HG02870 (cell line): Measurements from ENCODE around the gene CIROP.

Source experiments
- ATAC-seq: cut with Tn5 transposase; IDR thresholded peaks from one replicate; pipeline ENCODE4 v1.9.1; 2021; ENCODE audit warnings: mild to moderate bottlenecking, moderate library complexity; ENCODE audit not compliant: unreplicated experiment

CIROP gene

GRCh38 chr14:23130871-23131270 is 26.1 kb upstream of the CIROP start:
- ATAC-seq, result no peak

DNA sequence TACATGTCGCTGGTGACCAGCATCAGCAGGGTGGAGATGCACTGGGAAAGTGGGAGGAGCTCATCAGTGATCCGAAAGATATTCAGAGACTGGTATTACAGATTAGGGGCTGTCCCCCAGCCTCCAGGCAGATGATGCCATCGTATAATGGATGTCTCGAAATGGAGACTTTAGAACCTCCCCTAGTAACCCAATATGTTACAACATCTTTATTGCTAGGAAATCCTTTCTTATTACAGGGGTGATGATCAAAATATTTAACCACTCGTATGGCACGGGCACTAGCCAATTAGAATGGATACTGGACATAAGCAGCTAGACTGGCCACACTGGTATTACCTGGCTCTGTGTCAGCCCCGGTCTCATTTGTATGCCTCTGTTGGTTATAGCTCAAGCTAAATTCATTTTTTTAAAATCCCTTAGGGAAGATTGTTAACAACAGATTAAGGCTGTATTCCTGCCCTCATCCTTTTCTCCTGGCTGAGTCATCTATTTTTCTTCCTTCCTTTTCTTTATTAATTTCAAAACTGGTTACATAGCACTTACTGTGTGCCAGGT is 25.0 kb upstream of the CIROP start:
- no peak for ATAC-seq

- no peak for ATAC-seq
Observed at GRCh38 chr14:23128969-23129758, 24.4 kb upstream of the CIROP start.

GRCh38 chr14:23127861-23128260 is 23.1 kb upstream of the CIROP start:
- no peak for ATAC-seq

DNA sequence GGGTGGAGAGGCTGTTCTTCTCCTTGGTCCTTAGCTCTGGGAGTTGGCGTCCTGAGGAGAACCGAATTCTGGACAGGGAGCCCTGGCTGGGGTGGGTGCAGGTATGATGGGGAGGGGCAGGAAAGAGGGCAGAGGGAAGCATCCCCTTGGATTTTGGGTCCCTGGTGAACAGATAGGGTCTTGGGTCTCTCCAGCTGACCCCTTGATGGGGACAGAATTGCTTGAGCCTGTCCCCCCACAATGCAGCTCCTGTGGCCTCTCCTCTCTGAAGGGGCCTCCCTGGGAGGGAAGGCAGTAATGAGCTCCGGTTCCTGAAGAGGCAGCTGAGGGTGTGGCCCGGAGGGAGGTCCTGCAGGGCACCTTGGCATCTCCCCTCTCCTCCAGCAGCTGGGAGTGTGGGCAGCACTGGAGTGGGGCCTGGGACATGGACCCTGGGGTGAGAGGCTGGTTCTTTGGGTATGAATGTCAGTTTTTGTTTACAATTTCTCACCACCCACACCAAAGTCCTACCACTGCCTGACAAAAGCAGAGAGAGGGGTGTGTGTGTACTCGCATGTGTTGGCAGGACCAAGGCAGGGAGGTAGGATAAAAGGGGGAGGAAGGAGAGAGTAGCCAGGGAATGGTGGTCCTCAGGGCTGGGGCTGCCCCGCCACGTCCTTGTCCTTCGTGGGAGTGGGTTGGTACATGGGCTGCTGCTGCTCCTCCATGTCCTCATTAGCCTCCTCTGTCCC is 21.9 kb upstream of the CIROP start:
- no peak for ATAC-seq

GRCh38 chr14:23125933-23126524 is 21.2 kb upstream of the CIROP start:
- ATAC-seq, result no peak

DNA sequence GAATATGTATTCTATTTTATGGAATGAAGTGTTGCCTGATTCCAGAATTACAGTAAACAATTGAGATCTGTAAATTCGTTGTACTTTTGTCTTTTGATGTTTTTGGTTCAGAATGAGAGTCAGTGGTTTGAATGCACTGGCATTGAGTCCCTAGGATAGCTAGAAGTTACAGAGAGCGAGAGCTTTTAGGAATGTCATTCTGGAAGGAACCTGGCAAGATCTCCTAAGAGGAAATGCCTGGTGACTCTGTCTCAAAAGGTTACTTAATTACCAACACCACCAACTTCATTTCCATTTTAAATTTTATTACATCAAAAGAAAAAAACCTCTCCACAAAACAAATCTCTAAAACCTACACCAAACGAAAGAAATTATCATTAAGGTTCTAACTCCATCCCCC is 20.2 kb upstream of the CIROP start:
- no peak for ATAC-seq

DNA sequence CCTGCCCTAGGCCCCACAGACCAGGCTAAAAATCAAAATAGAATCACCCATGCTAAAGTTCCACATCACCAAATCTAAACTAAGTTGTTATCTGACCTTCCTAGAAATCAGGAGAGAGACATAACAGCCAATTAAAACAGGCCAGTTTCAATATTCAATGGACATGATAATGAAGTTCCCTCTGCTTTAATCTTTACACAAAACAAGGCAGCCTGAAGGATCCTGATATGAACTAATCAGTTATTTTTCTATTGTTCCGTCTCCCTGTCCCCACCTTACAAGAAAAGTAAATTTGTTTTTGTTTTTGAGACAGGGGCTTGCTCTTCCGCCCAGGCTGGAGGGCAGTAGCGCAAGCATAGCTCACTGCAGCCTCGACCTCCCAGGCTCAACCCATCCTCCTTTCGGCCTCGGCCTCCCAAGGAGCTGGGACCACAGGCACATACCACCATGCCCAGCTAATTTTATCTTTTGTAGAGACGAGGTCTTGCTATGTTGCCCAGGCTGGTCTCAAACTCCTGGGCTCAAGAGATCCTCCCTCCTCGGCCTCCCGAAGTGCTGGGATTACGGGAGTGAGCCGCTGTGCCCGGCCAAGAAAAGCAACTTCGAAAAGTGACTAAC is 19.7 kb upstream of the CIROP start:
- no peak for ATAC-seq

- ATAC-seq, result no peak
Observed at GRCh38 chr14:23123419-23123818, 18.6 kb upstream of the CIROP start.

DNA sequence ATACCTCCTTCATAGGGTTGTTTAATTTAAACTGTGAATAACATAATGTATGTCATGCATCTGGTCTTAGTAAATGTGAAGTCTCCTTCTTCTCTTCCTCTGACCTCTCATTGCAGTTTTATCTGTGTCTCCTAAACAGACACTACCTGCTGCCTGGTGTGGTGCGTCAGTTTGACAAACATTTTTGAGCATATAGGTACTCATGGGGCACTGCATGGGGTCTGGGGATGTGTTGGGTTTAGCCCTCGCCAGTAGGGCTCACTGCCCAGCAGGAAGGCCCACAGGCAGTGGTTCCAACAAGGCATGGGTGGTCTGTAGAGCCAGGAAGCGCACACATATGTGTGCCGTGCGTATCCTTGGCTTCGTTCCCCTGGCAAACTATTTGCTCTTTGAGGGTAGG is 17.3 kb upstream of the CIROP start:
- ATAC-seq, result no peak

DNA sequence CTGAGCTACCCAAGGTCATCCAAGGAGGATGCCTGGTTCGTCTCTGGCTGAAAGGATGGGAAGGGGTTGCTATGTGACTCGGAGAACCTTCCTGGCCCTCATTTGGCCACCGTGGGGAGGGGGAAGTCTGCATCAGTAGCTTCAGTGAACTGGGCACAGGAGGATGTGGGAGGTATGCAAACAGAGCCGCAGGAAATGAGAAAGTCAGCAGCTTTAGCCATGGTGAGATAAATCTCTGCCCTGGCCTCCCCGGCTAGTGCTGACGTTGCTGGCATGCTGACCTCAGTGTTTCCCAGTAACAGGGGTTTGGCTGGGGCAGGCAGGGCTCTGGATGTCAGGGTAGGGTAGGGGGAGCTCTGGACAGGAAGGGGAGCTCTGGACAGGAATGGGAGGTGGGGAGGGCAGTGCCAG is 16.6 kb upstream of the CIROP start:
- no peak for ATAC-seq

DNA sequence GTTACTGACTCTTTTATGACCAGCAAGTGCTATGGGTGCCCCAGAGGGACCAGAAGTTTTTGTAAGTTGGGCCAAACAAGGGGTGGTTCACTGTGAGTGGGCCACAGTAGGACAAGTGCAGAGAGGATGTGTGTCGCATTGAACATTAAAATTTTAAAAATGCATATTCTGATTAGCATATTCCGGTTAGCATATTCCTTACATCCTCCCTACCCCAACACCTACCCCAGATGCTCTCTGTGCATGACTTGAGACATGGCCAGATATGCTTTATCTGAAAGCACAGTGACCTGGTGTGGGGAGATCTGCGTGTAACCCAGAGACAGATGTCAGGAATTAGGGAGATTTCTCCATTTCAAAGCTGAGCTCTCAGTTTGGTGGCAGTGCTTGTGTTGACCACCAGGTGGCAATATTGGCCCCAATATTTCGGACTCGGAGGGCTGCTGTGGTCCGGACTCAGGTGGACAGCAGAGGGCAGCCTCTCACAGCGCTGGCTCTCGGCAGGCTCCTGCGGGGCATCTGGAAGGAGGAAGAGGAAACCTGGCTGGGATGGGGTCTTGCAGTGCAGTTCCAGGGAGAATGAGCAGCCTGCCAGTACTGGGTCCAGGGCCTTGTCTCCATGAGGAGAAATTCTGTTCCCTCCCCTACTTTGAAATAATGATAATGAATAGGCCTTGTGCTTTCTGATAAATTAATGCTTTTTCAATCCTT is 15.9 kb upstream of the CIROP start:
- ATAC-seq, result peak; percentile 69

DNA sequence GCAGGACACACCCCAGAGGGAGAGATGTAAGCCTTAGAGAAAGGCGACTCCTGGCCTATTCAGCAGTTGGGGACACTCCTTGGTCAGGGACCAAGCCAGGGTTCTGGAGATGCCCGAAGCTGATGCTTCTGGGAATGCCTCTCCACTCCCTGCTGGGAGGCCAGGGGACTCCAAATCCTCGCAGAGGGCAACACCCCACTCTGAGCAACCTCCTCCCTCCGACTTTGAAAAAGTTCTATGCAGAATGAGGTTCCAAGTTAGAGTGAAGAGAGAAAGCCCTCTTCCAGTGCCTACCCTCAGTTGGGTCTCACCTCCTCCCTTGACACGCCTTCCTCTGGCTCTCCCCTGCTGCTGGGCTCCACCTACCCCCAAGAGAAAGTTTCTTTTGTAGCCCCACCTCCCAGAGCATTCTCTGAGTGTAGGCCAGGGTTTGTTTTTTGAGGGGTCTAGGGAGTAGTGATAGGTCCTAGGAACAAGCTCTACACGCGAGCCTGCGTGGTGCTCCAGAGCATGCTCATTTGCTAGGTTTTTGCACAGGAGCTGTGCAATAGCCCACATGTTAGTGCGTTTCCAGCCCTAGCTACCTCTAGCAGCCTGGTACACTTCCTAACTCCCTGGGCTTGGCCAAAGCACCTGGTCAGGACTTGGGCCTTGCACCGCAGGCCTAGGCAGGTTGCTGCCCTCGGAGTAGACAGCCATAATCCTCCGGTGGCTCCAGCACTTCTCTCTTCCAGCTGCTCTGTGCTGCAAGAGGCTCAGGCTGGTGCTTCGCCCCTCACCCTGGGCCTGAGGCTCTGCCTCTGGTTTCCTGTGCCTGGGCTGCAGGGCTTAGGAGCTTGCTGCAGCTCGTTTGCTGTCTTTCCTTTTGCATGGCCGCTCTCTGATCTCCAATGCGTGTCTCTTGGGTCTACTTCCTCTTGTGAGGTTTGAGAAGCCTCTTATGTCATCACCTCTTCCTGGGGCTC is 14.9 kb upstream of the CIROP start:
- ATAC-seq, result no peak

DNA sequence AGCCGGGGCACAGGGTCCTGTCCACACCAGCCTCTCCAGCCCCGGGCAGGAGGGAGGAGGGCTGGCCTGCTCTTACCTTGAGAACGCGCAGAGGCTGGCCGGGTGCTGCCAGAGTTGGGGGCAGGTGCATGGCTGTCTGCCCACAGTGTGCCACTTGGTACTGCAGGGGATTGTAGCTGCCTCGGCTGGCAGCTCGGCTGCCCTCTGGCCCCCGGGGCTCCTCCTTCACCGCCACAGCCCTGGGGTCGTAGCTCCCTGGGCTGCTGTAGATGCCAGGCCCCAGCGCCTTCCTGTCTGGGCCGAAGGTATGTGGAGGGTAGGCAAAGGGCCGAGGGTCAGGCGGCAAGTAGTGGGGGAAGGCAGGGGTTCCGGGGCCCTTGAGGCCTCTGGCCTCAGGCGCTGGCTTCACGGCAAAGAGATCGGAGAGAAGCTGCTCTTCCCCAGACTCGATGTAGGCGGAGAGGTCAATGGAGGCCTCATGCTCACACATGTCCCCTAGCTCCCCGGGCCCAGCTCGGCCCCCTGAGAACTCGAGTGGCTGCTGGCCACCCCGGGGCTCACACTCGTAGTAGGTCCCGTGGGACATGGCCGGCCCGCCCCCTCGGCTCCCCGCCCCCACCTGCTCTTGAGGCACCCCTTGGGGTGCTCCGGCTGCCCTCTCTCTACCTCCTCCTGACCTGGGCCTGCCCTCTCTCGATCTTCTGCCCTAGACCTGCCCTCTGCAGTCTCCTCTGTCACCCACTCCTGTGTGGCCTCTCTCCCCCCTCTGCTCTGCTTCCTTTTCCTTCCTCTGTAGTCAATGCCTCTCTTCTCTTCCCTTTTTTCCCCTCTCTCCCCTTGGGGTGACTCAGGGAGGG is 13.9 kb upstream of the CIROP start, which contains the start of gene CEBPE:
Gene CEBPE (minus strand): TSS at position 750 of the 857 bp plus-strand sequence. CDS start 164 bp downstream, at position 586.
- ATAC-seq, result no peak

GRCh38 chr14:23117371-23118020 is 12.7 kb upstream of the CIROP start:
- no peak for ATAC-seq

DNA sequence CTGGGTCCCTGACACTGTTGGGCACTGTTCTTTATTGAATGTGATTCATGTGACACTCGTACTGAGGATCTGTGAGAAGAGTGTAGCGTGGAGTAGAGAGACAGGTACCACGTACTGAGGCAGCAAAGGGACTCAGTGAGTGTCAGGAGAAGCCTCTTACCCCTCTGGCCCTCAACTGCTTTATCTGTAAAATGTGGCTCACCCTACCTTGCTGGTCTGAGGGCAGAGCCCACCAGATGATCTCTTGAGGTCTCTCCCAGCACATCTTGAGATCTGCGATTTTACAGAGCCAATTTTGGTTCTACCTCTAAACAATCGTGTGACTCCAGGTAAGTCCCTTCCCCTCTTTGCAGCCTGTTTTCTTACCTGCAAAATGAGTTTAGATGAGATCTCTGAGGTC is 11.1 kb upstream of the CIROP start:
- no peak for ATAC-seq

DNA sequence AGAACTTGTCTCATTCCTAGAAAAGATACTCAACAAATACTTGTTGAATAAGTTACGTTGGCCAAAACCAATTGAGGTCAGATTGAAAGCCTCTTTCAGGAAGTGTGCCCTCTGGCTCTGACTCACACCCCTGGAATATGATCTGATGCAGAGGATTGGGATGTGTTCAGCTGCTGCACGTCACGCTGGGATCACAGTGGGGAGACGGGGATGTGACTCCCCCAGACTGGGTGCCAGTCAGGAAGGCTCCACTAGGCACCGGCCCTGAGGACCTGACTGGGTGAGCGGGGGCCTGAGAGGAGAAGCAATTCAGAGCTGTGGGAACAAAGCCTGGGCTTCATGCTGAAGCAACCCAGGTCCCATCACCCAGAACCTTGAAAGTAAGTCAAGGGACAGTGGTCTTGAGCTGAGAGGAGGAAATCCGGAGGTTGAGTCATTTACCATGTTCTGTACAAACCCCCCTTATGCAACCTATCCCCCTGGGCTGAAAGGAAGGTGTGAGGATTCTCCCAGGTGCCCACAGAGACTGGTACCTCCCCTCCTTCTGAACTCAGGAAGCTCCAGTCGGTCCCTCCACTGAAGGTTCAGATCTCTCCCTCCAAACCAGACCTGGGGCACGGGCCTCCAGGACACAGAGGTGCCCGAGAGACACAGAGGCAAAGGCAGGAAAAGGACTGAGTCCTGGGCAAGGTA is 10.4 kb upstream of the CIROP start:
- ATAC-seq, result no peak
